Fibroblast of villous mesenchyme (primary cell): ENCODE results near the gene STRADA. TPM values are rescaled to one million over a fixed set of nuclear protein-coding genes. Genes with fewer than 3 reads are reported as not detected.

Experiments used
- DNase-seq: peaks from one replicate; pipeline ENCODE4 v3.0.0-alpha.2; 2010; ENCODE audit warnings: low read depth
- H3K4me3 ChIP-seq: 2 replicates; pipeline ENCODE4 v1.5.1; 2011; ENCODE audit warnings: low read depth, mild to moderate bottlenecking, low read length
- CTCF ChIP-seq: IDR thresholded peaks from 2 replicates; pipeline ENCODE4 v1.5.1; 2012; ENCODE audit warnings: low read depth, mild to moderate bottlenecking, low read length; ENCODE audit not compliant: insufficient read depth
- total RNA-seq: library from RNA; depleted of rRNA; stranded (reverse); fragments of >200 nt; gene quantifications from 2 replicates; pipeline ENCODE4 v1.2.3, GENCODE V29; 2012

The STRADA gene
- total RNA-seq, 1 donor: 25.0 TPM

DNA sequence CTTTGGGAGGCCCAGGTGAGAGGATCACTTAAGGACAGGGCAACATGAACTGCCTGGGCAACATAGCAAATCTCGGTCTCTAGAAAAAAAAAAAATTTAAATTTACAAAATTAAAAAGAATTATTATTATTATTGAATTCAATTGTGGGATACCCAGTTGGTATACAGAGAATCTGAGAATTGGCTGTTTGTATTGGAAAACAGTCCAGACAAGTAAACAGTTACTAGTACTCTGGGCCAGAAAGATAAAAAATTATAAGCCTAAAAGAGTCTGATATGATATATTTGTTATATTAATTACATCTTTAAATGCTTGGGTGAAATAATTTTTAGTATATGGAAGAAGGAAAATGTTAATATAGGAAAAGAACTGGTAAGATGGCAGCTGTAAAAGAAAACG lies 16.8 kb upstream of the STRADA start:
- no peak for DNase-seq

DNA sequence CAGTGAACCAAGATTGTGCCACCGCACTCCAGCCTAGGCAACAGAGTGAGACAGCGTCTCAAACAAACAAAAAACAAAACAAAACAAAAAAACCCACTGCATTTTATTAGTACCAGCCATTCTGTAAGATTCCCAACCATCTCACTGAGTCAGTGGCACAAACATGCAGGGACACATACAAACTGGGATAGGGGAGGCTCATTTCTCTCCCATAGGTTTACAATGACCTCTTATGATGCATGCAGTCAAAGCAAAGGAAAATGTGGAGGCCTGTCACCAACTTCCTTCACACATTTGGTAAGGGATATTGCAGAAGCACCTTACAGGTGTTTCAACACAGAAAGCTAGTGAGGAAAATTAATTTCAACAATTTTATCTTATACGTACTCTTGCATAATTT lies 12.4 kb upstream of the STRADA start:
- no peak for TF ChIP-seq CTCF
- H3K4me3 ChIP-seq: no peak overlapping the region
- DNase-seq: no peak

More for the DNA sequence above, 16.8 kb upstream of the STRADA start:
- TF ChIP-seq CTCF: no peak
- no peak overlapping the region for H3K4me3 ChIP-seq

GRCh38 chr17:63753215-63753614 lies 11.6 kb upstream of the STRADA start:
- no peak for TF ChIP-seq CTCF
- no peak overlapping the region for H3K4me3 ChIP-seq
- DNase-seq: peak; percentile 7

GRCh38 chr17:63752707-63753106 lies 11.1 kb upstream of the STRADA start:
- DNase-seq: no peak
- H3K4me3 ChIP-seq: no peak overlapping the region
- no peak for TF ChIP-seq CTCF

DNA sequence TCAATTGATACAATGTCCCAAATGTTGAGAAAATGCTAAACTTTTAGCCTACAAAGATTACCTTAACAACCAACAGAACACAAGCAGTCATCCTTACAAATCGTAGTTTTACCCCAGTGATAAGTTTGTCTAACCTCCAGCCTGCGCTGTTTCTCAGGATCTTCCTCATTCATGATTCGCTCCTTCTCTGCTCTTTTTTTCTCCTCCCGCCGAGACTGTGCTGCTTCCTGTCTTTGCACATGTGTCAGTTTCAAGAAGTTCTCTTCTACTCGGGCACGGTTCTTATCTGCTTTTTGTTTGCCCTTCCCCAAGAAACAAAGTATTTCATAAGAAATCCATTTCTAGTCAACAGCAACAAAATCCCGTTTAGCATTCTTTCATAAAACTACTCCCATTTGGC lies 10.2 kb upstream of the STRADA start:
- H3K4me3 ChIP-seq: no peak overlapping the region
- no peak for TF ChIP-seq CTCF
- DNase-seq: no peak

- DNase-seq: no peak
- no peak for TF ChIP-seq CTCF
- H3K4me3 ChIP-seq: peak overlapping the region; percentile 91
Measured at GRCh38 chr17:63741143-63741407, 524 bp downstream of the STRADA start.

GRCh38 chr17:63740464-63741142 lies 996 bp downstream of the STRADA start:
- peak overlapping the region; percentile 91 for H3K4me3 ChIP-seq
- peak; percentile 13 for DNase-seq
- no peak for TF ChIP-seq CTCF
